Type B pancreatic cell (in vitro differentiated cells): ENCODE data around the gene SPRR3. TPM values are rescaled to one million over a fixed set of nuclear protein-coding genes. Genes with fewer than 3 reads are reported as not detected.

ENCODE experiments used
- DNase-seq: peaks from one replicate; pipeline ENCODE4 v3.0.0; 2021; ENCODE audit warnings: mixed read lengths; ENCODE audit not compliant: unreplicated experiment; ENCODE audit errors: extremely low spot score
- H3K27ac Mint-ChIP-seq: 2 replicates; pipeline ENCODE4 v1.8.0; 2021; ENCODE audit warnings: mild to moderate bottlenecking, mixed read lengths
- H3K27me3 Mint-ChIP-seq: 2 replicates; pipeline ENCODE4 v1.8.0; 2021; ENCODE audit warnings: mixed read lengths
- H3K36me3 Mint-ChIP-seq: 2 replicates; pipeline ENCODE4 v1.8.0; 2021; ENCODE audit warnings: mixed read lengths
- H3K4me1 Mint-ChIP-seq: one replicate; pipeline ENCODE4 v1.8.0; 2021; ENCODE audit warnings: mixed read lengths; ENCODE audit not compliant: unreplicated experiment
- H3K4me3 Mint-ChIP-seq: 2 replicates; pipeline ENCODE4 v1.8.0; 2021; ENCODE audit warnings: mild to moderate bottlenecking, mixed read lengths
- H3K9me3 Mint-ChIP-seq: 2 replicates; pipeline ENCODE4 v1.8.0; 2021; ENCODE audit warnings: mixed read lengths
- CTCF ChIP-seq: fragments of 200-600 bp; sonication (generic); conservative IDR thresholded peaks from 2 replicates; pipeline ENCODE4 v1.5.0; 2021; ENCODE audit warnings: antibody characterized with exemption, mild to moderate bottlenecking
- total RNA-seq: library from RNA; stranded (reverse); gene quantifications from 2 replicates; pipeline ENCODE4 v1.2.1, GENCODE V29; 2021; ENCODE audit warnings: low replicate concordance

SPRR3 gene
- total RNA-seq, 1 donor from 2014 or later: 155 TPM

DNA sequence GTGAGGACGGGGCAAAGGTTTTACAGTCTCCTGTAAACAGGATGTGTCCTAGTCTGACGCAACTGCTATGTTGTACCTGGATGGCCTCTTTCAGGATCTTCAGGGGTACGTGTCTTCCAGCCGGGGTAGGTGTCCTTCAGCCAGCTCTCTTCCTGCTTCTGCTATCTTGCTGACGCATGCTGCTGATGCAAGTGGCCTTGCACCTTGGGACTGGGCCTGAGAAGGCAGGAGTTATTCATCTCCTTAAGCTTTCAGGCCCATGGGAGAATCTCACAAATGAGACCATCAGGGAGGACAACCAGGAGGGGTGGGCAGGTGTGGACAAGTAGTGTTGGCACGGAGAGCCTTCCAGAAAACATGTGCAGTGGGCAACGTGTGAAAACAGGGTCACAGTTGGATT, 21.6 kb downstream of the SPRR3 start:
- no peak for TF ChIP-seq CTCF
- no peak for DNase-seq
- Mint-ChIP-seq H3K4me1 (no peaks in the 10 kb centered on the region), H3K9me3 (no peaks in the 10 kb centered on the region), H3K4me3 (no peak overlapping the region), H3K27ac (no peak overlapping the region), H3K27me3 (peaks cover 3% of the 10 kb centered on the region), H3K36me3 (no peaks in the 10 kb centered on the region)

DNA sequence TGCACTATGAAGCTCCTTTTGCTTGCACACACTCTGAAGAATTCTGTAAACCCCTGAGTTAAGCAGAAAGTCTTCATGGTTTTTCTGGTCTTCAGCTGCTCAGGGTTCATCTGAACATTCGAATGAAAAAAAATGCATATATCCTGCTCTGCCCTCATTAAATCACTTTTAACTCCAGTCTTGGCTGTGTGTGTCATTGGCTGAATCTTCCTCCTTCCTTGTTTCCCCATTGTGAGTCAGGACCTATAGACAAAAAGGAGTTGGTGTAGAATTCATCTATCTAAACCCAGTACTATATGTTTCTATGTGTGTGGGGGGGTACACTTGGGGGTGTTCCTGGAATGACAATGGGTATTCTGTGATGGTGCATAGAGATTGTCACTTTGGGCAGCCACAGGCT, 22.9 kb downstream of the SPRR3 start:
- H3K36me3 Mint-ChIP-seq: no peaks in the 10 kb centered on the region
- H3K27ac Mint-ChIP-seq: no peak overlapping the region
- peaks cover 1% of the 10 kb centered on the region for H3K27me3 Mint-ChIP-seq
- H3K4me1 Mint-ChIP-seq: no peaks in the 10 kb centered on the region
- no peak for DNase-seq
- no peaks in the 10 kb centered on the region for H3K9me3 Mint-ChIP-seq
- TF ChIP-seq CTCF: no peak
- H3K4me3 Mint-ChIP-seq: no peak overlapping the region

DNA sequence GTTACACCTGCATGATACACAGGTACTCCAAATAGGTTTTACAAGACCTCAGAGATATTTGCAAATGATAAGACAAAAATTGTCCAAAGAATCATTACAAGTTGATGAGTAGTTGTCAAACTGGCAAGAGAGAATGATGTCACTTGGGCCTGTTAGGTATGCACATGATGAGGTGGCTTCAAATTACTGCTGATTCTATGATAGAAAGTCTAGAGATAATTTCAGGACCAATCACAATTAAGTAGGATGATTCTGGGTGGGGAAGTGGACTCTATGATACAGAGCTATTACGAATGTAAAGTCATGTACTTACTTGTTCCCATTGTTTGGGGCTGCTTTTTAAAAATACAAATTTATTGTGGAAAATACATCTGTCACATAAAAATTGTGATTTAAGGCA, 24.2 kb downstream of the SPRR3 start:
- no peak overlapping the region for H3K27ac Mint-ChIP-seq

GRCh38 chr1:153028766-153029165, 27.2 kb downstream of the SPRR3 start:
- no peaks in the 10 kb centered on the region for H3K27me3 Mint-ChIP-seq
- no peaks in the 10 kb centered on the region for H3K4me1 Mint-ChIP-seq
- no peak overlapping the region for H3K4me3 Mint-ChIP-seq
- no peak overlapping the region for H3K27ac Mint-ChIP-seq
- H3K36me3 Mint-ChIP-seq: no peaks in the 10 kb centered on the region
- H3K9me3 Mint-ChIP-seq: no peaks in the 10 kb centered on the region
- no peak for DNase-seq
- no peak for TF ChIP-seq CTCF

More for the DNA sequence above, 24.2 kb downstream of the SPRR3 start:
- DNase-seq: no peak
- Mint-ChIP-seq H3K36me3 (no peaks in the 10 kb centered on the region), H3K4me1 (no peaks in the 10 kb centered on the region), H3K4me3 (no peak overlapping the region), H3K27me3 (no peaks in the 10 kb centered on the region), H3K9me3 (no peaks in the 10 kb centered on the region)
- TF ChIP-seq CTCF: no peak

DNA sequence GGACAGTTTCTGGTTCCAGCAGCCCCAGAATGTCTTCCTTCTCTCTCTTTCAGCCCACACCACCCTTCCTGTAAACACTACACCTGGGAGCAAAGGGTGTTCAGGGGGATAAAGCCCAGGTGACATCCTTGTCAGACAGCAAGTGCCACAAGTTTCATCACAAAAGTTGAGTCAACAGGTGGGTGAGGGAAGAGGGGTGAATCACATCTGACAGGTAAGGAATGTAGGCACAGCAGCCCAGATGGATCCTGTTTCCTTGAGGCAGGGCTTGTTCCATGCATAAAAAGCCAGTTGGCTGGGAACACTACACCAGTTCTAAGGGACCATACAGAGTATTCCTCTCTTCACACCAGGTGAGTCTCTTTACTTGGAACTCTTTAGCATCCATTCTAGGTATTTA, 29.3 kb downstream of the SPRR3 start, which contains the start of gene SPRR1B:
Gene SPRR1B, plus strand, starts transcription at position 309 of the 400 bp plus-strand sequence. CDS start 1,143 bp downstream, outside the sequence.
- no peak within 1 kb of the TSS for H3K27ac Mint-ChIP-seq

More for the DNA sequence above, 29.3 kb downstream of the SPRR3 start, which contains the start of gene SPRR1B:
- H3K4me1 Mint-ChIP-seq: no peaks in the 10 kb centered on the region
- H3K36me3 Mint-ChIP-seq: no peaks in the 10 kb centered on the region
- no peak for TF ChIP-seq CTCF
- H3K9me3 Mint-ChIP-seq: no peaks in the 10 kb centered on the region
- no peak for DNase-seq
- H3K4me3 Mint-ChIP-seq: peak within 1 kb of the TSS; percentile 26
- H3K27me3 Mint-ChIP-seq: no peaks in the 10 kb centered on the region
